Lower lobe of right lung (tissue), 2 donors: ENCODE results near the gene ADGRG6. TPM values are rescaled to one million over a fixed set of nuclear protein-coding genes. Genes with fewer than 3 reads are reported as not detected.

ENCODE experiments used
- ATAC-seq, 2 donors: fragments of 200-7000 bp; cut with Tn5 transposase; one replicate each; pipeline ENCODE4 v1.9.1; 2020 to 2022; ENCODE audit warnings: mild to moderate bottlenecking in 2 of 2, moderate library complexity in 2 of 2
- DNase-seq: peaks from one replicate; pipeline ENCODE4 v3.0.0-alpha.2; 2020
- H3K27ac ChIP-seq: fragments of 200-600 bp; one replicate; pipeline ENCODE4 v1.8.0; 2022
- H3K27me3 ChIP-seq: fragments of 200-600 bp; one replicate; pipeline ENCODE4 v1.8.0; 2022; ENCODE audit warnings: low read depth
- H3K36me3 ChIP-seq: fragments of 200-600 bp; one replicate; pipeline ENCODE4 v1.8.0; 2022; ENCODE audit warnings: mild to moderate bottlenecking
- H3K4me1 ChIP-seq: fragments of 200-600 bp; one replicate; pipeline ENCODE4 v1.8.0; 2022
- H3K4me3 ChIP-seq: fragments of 200-600 bp; one replicate; pipeline ENCODE4 v1.8.0; 2022; ENCODE audit warnings: mild to moderate bottlenecking
- H3K9me3 ChIP-seq: fragments of 200-600 bp; one replicate; pipeline ENCODE4 v1.8.0; 2022
- intact Hi-C: fragments of 100-400 bp; cut with DNase I; formaldehyde crosslinking; loops from one replicate; pipeline ENCODE4 v1.11.0; 2022
- total RNA-seq: library from RNA; stranded (reverse); fragmentation: NEBNext Ultra II Directional; extraction: Animal tissue kit (Norgen Biotek cat#: 25700); gene quantifications from one replicate; pipeline ENCODE4 v1.2.1, GENCODE V29; 2021
- TF ChIP-seq, protein P1 (sequence below): fragments of 200-600 bp; IDR thresholded peaks from one replicate; pipeline ENCODE4 v1.8.0; 2022; ENCODE audit warnings: antibody characterized with exemption, mild to moderate bottlenecking
- donor health status: DM: no; HTN: yes; CAD: no; lungs with severe emphysema.

ADGRG6 gene
- total RNA-seq, 1 donor from 2014 or later: 35.7 TPM

DNA sequence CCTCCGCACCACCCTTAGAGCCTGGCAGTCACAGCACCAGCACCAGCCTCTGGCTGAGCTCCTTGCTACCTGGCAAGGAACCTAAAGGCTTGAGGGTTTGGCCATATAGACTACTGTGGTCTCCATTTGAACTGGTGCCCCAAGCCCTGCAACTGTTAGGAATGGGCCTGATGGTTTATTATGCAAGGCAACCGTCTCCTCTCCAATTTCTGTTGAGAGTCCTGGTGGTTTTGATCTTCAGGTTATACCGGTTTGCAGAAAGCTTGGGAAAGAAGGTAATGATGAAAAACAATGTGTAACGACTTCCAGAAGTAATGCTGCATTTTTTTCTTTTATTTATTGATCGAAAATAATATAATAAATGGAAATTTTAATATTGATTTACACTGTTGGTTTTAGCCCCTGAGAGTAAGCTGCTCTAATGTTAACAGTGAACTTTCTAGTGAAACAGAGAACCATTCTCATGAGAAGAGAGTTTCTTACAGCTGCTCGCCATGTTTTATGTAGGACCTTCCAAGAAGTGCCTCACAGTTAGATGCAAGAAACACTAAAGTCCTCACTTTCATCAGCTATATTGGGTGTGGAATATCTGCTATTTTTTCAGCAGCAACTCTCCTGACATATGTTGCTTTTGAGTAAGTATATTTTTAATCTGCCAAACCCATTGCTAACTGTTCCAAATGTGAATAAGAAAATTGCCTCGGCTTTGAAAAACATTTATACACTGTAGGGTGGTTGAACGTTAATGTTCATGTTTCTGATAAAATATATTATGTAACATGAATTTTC is 112.8 kb downstream of the ADGRG6 start:
- H3K36me3 ChIP-seq: peaks cover 17% of the 10 kb centered on the region
- H3K27ac ChIP-seq: no peak overlapping the region
- H3K4me3 ChIP-seq: no peak overlapping the region
- no peaks in the 10 kb centered on the region for H3K27me3 ChIP-seq
- no peak for ATAC-seq
- no peaks in the 10 kb centered on the region for H3K9me3 ChIP-seq
- no peaks in the 10 kb centered on the region for H3K4me1 ChIP-seq
- intact Hi-C loops: no loop called here
- DNase-seq: no peak
- TF ChIP-seq, protein P1, sequence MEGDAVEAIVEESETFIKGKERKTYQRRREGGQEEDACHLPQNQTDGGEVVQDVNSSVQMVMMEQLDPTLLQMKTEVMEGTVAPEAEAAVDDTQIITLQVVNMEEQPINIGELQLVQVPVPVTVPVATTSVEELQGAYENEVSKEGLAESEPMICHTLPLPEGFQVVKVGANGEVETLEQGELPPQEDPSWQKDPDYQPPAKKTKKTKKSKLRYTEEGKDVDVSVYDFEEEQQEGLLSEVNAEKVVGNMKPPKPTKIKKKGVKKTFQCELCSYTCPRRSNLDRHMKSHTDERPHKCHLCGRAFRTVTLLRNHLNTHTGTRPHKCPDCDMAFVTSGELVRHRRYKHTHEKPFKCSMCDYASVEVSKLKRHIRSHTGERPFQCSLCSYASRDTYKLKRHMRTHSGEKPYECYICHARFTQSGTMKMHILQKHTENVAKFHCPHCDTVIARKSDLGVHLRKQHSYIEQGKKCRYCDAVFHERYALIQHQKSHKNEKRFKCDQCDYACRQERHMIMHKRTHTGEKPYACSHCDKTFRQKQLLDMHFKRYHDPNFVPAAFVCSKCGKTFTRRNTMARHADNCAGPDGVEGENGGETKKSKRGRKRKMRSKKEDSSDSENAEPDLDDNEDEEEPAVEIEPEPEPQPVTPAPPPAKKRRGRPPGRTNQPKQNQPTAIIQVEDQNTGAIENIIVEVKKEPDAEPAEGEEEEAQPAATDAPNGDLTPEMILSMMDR: no peak

GRCh38 chr6:142416179-142416578 is 114.4 kb downstream of the ADGRG6 start:
- no peak for ATAC-seq
- Histone ChIP-seq H3K27me3 (no peaks in the 10 kb centered on the region), H3K27ac (no peak overlapping the region), H3K9me3 (no peaks in the 10 kb centered on the region), H3K4me3 (no peak overlapping the region), H3K4me1 (no peaks in the 10 kb centered on the region), H3K36me3 (peaks cover 12% of the 10 kb centered on the region)
- intact Hi-C loops: no loop called here
- DNase-seq: no peak
- TF ChIP-seq, protein P1: no peak

DNA sequence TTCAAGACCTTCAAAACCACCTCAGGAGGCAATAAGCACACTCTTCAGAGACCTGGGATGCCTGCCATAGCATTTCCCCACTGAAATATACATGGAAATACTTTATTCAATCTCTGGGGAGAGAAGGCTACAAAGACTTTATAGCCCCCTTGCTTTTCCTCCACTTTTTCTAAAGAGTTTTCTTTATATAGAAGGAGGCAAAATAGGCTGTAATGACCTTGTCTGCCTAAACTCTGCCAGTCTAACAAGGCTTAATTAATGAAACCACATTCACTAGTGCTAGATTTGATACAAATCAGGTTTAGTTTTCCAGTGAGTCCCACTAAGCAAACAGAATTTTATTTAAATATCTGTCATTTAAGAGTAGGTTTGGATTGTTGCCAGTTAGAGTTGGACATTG is 114.9 kb downstream of the ADGRG6 start:
- Histone ChIP-seq H3K4me3 (no peak overlapping the region), H3K36me3 (peaks cover 8% of the 10 kb centered on the region), H3K4me1 (no peaks in the 10 kb centered on the region), H3K27me3 (no peaks in the 10 kb centered on the region), H3K27ac (no peak overlapping the region), H3K9me3 (no peaks in the 10 kb centered on the region)
- ATAC-seq: no peak
- intact Hi-C loops: no loop called here
- DNase-seq: no peak
- TF ChIP-seq, protein P1: no peak

GRCh38 chr6:142417331-142417750 is 115.5 kb downstream of the ADGRG6 start:
- H3K36me3 ChIP-seq: peaks cover 8% of the 10 kb centered on the region
- H3K27me3 ChIP-seq: no peaks in the 10 kb centered on the region
- H3K4me3 ChIP-seq: no peak overlapping the region
- intact Hi-C loops: no loop called here
- H3K27ac ChIP-seq: no peak overlapping the region
- DNase-seq: no peak
- TF ChIP-seq, protein P1: no peak
- no peaks in the 10 kb centered on the region for H3K9me3 ChIP-seq
- H3K4me1 ChIP-seq: no peaks in the 10 kb centered on the region
- ATAC-seq: no peak

DNA sequence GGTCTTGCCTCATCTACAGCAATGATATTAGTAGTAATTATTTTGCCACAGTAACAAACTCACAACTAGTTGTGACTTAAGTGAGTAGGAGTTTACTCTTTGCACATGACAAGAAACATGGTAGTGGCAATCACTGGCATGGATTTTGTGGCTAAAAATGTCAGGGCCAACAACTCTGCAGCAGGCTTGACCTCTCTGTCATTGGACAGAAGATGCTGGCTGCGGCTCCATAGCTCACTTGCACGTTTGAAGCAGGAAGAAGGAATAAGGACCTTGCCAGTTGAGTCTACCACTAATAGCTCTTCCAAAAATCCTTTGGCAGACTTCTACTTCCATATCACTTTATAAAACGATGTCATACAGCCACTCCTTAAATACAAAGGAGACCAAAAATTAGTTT is 117.3 kb downstream of the ADGRG6 start:
- H3K36me3 ChIP-seq: peaks cover 8% of the 10 kb centered on the region
- TF ChIP-seq, protein P1: no peak
- ATAC-seq (no peak), DNase-seq (no peak)
- H3K4me3 ChIP-seq: no peak overlapping the region
- no peaks in the 10 kb centered on the region for H3K4me1 ChIP-seq
- H3K27ac ChIP-seq: no peak overlapping the region
- H3K27me3 ChIP-seq: no peaks in the 10 kb centered on the region
- intact Hi-C loops: no loop called here
- no peaks in the 10 kb centered on the region for H3K9me3 ChIP-seq
